ENCODE results near the gene CELSR1. TPM values are rescaled to one million over a fixed set of nuclear protein-coding genes. Genes with fewer than 3 reads are reported as not detected.

The CELSR1 gene
- total RNA-seq, 1 donor from 2014 or later = 27.9 TPM

- TF ChIP-seq CTCF (IDR thresholded peaks at IDR 0.05) = no peak
Measured at GRCh38 chr22:46576556-46577367, 39.3 kb upstream of the CELSR1 start.

GRCh38 chr22:46575911-46576555 is 38.6 kb upstream of the CELSR1 start:
- Mint-ChIP-seq H3K4me1 (ENCODE audit: low read depth) (peaks cover 40% of the 10 kb centered on the region), H3K9me3 (ENCODE audit: low read depth) (peaks cover 10% of the 10 kb centered on the region), H3K27ac (ENCODE audit: unreplicated experiment) (no peak overlapping the region), H3K27me3 (ENCODE audit: low read depth) (no peaks in the 10 kb centered on the region), H3K36me3 (ENCODE audit: low read depth) (no peaks in the 10 kb centered on the region), H3K4me3 (ENCODE audit: unreplicated experiment) (peak overlapping the region; percentile 73)
- DNase-seq (ENCODE audit: low spot score) = peak; percentile 81
- no peak for TF ChIP-seq CTCF (IDR thresholded peaks at IDR 0.05)

More at GRCh38 chr22:46576556-46577367, 39.3 kb upstream of the CELSR1 start:
- Mint-ChIP-seq H3K36me3 (ENCODE audit: low read depth) (no peaks in the 10 kb centered on the region), H3K27me3 (ENCODE audit: low read depth) (no peaks in the 10 kb centered on the region), H3K27ac (ENCODE audit: unreplicated experiment) (no peak overlapping the region), H3K4me3 (ENCODE audit: unreplicated experiment) (peak overlapping the region; percentile 73), H3K4me1 (ENCODE audit: low read depth) (peaks cover 40% of the 10 kb centered on the region), H3K9me3 (ENCODE audit: low read depth) (peaks cover 5% of the 10 kb centered on the region)
- DNase-seq (ENCODE audit: low spot score) = peak; percentile 76

GRCh38 chr22:46574993-46575910 is 37.8 kb upstream of the CELSR1 start:
- Mint-ChIP-seq H3K9me3 (ENCODE audit: low read depth) (peaks cover 10% of the 10 kb centered on the region), H3K4me3 (ENCODE audit: unreplicated experiment) (peak overlapping the region; percentile 73), H3K36me3 (ENCODE audit: low read depth) (no peaks in the 10 kb centered on the region), H3K27me3 (ENCODE audit: low read depth) (no peaks in the 10 kb centered on the region), H3K27ac (ENCODE audit: unreplicated experiment) (no peak overlapping the region), H3K4me1 (ENCODE audit: low read depth) (peaks cover 39% of the 10 kb centered on the region)
- DNase-seq (ENCODE audit: low spot score) = peak; percentile 51
- no peak for TF ChIP-seq CTCF (IDR thresholded peaks at IDR 0.05)

GRCh38 chr22:46574438-46574992 is 37.1 kb upstream of the CELSR1 start:
- no peak overlapping the region for H3K27ac Mint-ChIP-seq (ENCODE audit: unreplicated experiment)
- H3K36me3 Mint-ChIP-seq (ENCODE audit: low read depth) = no peaks in the 10 kb centered on the region
- peaks cover 10% of the 10 kb centered on the region for H3K9me3 Mint-ChIP-seq (ENCODE audit: low read depth)
- DNase-seq (ENCODE audit: low spot score) = peak; percentile 67
- H3K27me3 Mint-ChIP-seq (ENCODE audit: low read depth) = no peaks in the 10 kb centered on the region
- TF ChIP-seq CTCF (IDR thresholded peaks at IDR 0.05) = no peak
- no peak overlapping the region for H3K4me3 Mint-ChIP-seq (ENCODE audit: unreplicated experiment)
- peaks cover 31% of the 10 kb centered on the region for H3K4me1 Mint-ChIP-seq (ENCODE audit: low read depth)
